PC-9 (cell line): ENCODE data around the gene CPXM2.

Source experiments
- CTCF ChIP-seq: fragments of 200-600 bp; sonication (generic); conservative IDR thresholded peaks from 2 replicates; pipeline ENCODE4 v1.6.1; 2017; ENCODE audit warnings: mixed run types, antibody characterized with exemption, mild to moderate bottlenecking, moderate library complexity
- EZH2 ChIP-seq: fragments of 200-600 bp; sonication (generic); IDR thresholded peaks from 2 replicates; pipeline ENCODE4 v1.8.0; 2017; ENCODE audit warnings: antibody characterized with exemption, low read depth

GRCh38 chr10:123835575-123835974, 56.0 kb downstream of the CPXM2 start:
- TF ChIP-seq CTCF (no peak), EZH2 (no peak)
